ENCODE measurements around the gene ZNRF4. TPM values are rescaled to one million over a fixed set of nuclear protein-coding genes. Genes with fewer than 3 reads are reported as not detected.

ZNRF4 gene, protein sequence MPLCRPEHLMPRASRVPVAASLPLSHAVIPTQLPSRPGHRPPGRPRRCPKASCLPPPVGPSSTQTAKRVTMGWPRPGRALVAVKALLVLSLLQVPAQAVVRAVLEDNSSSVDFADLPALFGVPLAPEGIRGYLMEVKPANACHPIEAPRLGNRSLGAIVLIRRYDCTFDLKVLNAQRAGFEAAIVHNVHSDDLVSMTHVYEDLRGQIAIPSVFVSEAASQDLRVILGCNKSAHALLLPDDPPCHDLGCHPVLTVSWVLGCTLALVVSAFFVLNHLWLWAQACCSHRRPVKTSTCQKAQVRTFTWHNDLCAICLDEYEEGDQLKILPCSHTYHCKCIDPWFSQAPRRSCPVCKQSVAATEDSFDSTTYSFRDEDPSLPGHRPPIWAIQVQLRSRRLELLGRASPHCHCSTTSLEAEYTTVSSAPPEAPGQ
- not detected for total RNA-seq

DNA sequence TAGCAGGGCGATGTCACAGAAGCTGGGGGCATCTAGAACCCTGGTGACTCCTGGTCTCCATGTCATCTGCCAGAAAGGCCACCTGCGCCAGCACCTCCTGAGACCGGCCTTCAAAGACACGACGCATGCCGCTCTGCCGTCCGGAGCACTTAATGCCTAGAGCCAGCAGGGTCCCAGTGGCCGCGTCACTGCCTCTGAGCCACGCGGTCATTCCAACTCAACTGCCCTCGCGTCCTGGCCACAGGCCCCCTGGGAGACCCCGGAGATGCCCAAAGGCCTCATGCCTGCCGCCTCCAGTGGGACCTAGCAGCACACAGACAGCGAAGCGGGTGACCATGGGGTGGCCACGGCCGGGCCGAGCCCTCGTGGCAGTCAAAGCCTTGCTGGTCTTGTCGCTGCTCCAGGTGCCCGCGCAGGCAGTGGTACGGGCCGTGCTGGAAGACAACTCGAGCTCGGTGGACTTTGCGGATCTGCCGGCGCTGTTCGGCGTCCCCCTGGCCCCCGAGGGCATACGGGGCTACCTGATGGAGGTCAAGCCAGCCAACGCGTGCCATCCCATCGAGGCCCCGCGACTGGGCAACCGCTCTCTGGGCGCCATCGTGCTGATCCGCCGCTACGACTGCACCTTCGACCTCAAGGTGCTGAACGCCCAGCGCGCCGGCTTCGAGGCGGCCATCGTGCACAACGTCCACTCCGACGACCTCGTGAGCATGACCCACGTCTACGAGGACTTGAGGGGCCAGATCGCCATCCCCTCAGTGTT, at the start of gene ZNRF4:
Gene ZNRF4 (plus strand): TSS at position 51 of the 763 bp plus-strand sequence. CDS start 75 bp downstream, at position 126.

Other genes with a start within 250 kb of the ZNRF4 start
- 324 TPM for gene PTPRS, start 114.6 kb upstream of the ZNRF4 start, total RNA-seq
- 4.8 TPM for gene TINCR, start 112.5 kb downstream of the ZNRF4 start, total RNA-seq
- 83.2 TPM for gene SAFB2, start 167.4 kb downstream of the ZNRF4 start, total RNA-seq
- 177 TPM for gene SAFB, start 167.7 kb downstream of the ZNRF4 start, total RNA-seq
- gene MICOS13, start 225.1 kb downstream of the ZNRF4 start, total RNA-seq: 16.9 TPM
- gene HSD11B1L, start 225.6 kb downstream of the ZNRF4 start, total RNA-seq: 19.0 TPM
- 161 TPM for gene RPL36, start 234.9 kb downstream of the ZNRF4 start, total RNA-seq

Measured in camera-type eye (tissue), 1 donor.